HUDEP-2 (cell line): ENCODE results near the gene ARHGEF16.
A peak's percentile ranks its signal among the peaks of the same experiment; 100 is the strongest.

Experiments
- DNase-seq, 76 experiments: peaks; one replicate each; lab custom pipeline; 2025; ENCODE audit not compliant: unreplicated experiment in 76 of 76; lab: John Stamatoyannopoulos, UW

The ARHGEF16 gene

GRCh38 chr1:3436451-3436850 lies 18.0 kb upstream of the ARHGEF16 start:
- no peak for DNase-seq

- DNase-seq, result no peak
These were observed 17.6 kb upstream of the ARHGEF16 start for GRCh38 chr1:3436901-3437300.

GRCh38 chr1:3438661-3439180 lies 15.7 kb upstream of the ARHGEF16 start:
- no peak for DNase-seq

- DNase-seq, result no peak
These were observed 14.8 kb upstream of the ARHGEF16 start for GRCh38 chr1:3439346-3440299.

GRCh38 chr1:3440300-3440681 lies 14.2 kb upstream of the ARHGEF16 start:
- no peak for DNase-seq

GRCh38 chr1:3440711-3441409 lies 13.6 kb upstream of the ARHGEF16 start:
- no peak for DNase-seq

- no peak for DNase-seq
These were observed 13.0 kb upstream of the ARHGEF16 start for GRCh38 chr1:3441410-3441847.

GRCh38 chr1:3441880-3442279 lies 12.6 kb upstream of the ARHGEF16 start:
- DNase-seq, result no peak

- no peak for DNase-seq
These were observed 12.1 kb upstream of the ARHGEF16 start for GRCh38 chr1:3442331-3442730.

GRCh38 chr1:3442901-3443300 lies 11.6 kb upstream of the ARHGEF16 start:
- no peak for DNase-seq

GRCh38 chr1:3443807-3444206 lies 10.7 kb upstream of the ARHGEF16 start:
- DNase-seq, result no peak

- no peak for DNase-seq
These were observed 10.2 kb upstream of the ARHGEF16 start for GRCh38 chr1:3444298-3444697.

- no peak for DNase-seq
These were observed 9.7 kb upstream of the ARHGEF16 start for GRCh38 chr1:3444736-3445135.

GRCh38 chr1:3450202-3450863 lies 4.1 kb upstream of the ARHGEF16 start:
- DNase-seq, result no peak

- no peak for DNase-seq
These were observed 3.5 kb upstream of the ARHGEF16 start for GRCh38 chr1:3450983-3451382.

- no peak for DNase-seq
These were observed 2.2 kb upstream of the ARHGEF16 start for GRCh38 chr1:3451994-3452865.

- no peak for DNase-seq
These were observed 1.6 kb upstream of the ARHGEF16 start for GRCh38 chr1:3452866-3453175.

GRCh38 chr1:3453203-3453761 lies 1.2 kb upstream of the ARHGEF16 start:
- DNase-seq, result peak in 56 of 76 experiments; percentile 1 to 75 (median 32)

- no peak for DNase-seq
These were observed 550 bp downstream of the ARHGEF16 start for GRCh38 chr1:3454811-3455618.
